Colonic mucosa (tissue), 4 donors: ENCODE data around the gene ATG7. TPM values are rescaled to one million over a fixed set of nuclear protein-coding genes. Genes with fewer than 3 reads are reported as not detected.

Experiments
- DNase-seq: peaks from one replicate; pipeline ENCODE4 v3.0.0-alpha.2; 2020
- H3K27ac ChIP-seq: fragments of 200-600 bp; one replicate; pipeline ENCODE4 v1.8.0; 2021
- H3K27me3 ChIP-seq: fragments of 200-600 bp; one replicate; pipeline ENCODE4 v1.8.0; 2021
- H3K36me3 ChIP-seq: fragments of 200-600 bp; one replicate; pipeline ENCODE4 v1.8.0; 2021
- H3K4me1 ChIP-seq: fragments of 200-600 bp; one replicate; pipeline ENCODE4 v1.8.0; 2021; ENCODE audit warnings: mild to moderate bottlenecking
- H3K4me3 ChIP-seq: fragments of 200-600 bp; one replicate; pipeline ENCODE4 v1.8.0; 2021
- H3K9ac ChIP-seq, 2 donors: one replicate each; pipeline ENCODE4 v1.7.0; 2013; ENCODE audit warnings: control low read depth in 2 of 2, low read depth in 2 of 2, low read length in 2 of 2
- H3K9me3 ChIP-seq: fragments of 200-600 bp; one replicate; pipeline ENCODE4 v1.8.0; 2021
- intact Hi-C: fragments of 100-400 bp; cut with DNase I; formaldehyde crosslinking; loops from one replicate; pipeline ENCODE4 v1.14.1; 2022
- total RNA-seq, 2 donors: library from RNA; stranded (reverse); fragmentation: NEBNext Ultra II Directional in 1 of 2; extraction: Animal tissue kit (Norgen Biotek cat#: 25700) in 1 of 2; gene quantifications; one replicate each; pipeline ENCODE4 v1.2.1, GENCODE V29; 2021
- TF ChIP-seq, protein P1 (sequence below): fragments of 200-600 bp; IDR thresholded peaks from one replicate; pipeline ENCODE4 v1.8.0; 2022; ENCODE audit warnings: antibody characterized with exemption, mild to moderate bottlenecking
- donor health status: healthy.
- donor health status: DM: no; HTN: no; CAD: no.
- donor health status: DM: no; HTN: no; CAD: no.

Gene ATG7
- total RNA-seq, 2 donors from 2014 or later, result 31.9 to 32.0 TPM

DNA sequence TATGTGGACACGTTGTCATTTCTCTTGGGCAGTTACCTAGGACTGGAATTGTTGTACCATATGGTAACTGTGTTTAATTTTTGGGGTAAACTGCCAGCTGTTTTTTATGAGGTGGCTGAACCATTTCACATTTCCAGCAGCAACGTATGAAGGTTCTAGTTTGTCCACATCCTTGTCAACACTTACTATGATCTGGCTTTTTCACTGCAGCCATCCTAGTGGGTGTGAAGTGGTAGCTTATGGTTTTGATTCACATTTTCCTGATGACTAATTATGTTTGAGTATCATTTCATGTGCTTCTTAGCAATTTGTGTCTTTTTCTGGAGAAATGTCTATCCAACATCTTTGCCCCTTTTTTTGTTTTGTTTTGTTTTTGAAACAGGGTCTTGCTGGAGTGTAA lies 275.3 kb downstream of the ATG7 start:
- intact Hi-C loops, result no loop called here
- no peaks in the 10 kb centered on the region for H3K9me3 ChIP-seq

DNA sequence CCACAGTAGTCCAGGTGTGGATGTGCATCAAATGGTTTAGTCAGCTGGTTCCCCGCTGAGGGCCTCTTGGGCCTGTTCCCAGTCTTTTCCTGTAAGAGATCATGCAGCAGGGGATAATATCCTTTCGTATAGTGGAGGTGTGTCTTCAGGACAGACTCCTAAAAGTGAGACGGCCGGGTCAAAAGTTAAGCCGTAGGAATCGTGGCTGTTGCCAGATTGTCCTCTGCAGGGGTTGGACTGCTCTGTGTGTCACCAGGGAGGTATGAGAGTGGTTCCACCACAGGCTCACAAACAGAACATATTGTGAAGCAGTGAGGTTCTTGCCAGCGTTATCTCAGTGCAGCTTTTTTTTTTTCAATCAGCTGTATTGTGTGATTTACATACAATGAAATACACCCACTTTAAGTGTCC lies 276.5 kb downstream of the ATG7 start:
- TF ChIP-seq, protein P1, sequence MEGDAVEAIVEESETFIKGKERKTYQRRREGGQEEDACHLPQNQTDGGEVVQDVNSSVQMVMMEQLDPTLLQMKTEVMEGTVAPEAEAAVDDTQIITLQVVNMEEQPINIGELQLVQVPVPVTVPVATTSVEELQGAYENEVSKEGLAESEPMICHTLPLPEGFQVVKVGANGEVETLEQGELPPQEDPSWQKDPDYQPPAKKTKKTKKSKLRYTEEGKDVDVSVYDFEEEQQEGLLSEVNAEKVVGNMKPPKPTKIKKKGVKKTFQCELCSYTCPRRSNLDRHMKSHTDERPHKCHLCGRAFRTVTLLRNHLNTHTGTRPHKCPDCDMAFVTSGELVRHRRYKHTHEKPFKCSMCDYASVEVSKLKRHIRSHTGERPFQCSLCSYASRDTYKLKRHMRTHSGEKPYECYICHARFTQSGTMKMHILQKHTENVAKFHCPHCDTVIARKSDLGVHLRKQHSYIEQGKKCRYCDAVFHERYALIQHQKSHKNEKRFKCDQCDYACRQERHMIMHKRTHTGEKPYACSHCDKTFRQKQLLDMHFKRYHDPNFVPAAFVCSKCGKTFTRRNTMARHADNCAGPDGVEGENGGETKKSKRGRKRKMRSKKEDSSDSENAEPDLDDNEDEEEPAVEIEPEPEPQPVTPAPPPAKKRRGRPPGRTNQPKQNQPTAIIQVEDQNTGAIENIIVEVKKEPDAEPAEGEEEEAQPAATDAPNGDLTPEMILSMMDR, result no peak
- Histone ChIP-seq H3K27ac (no peak overlapping the region), H3K9ac (no peak overlapping the region), H3K36me3 (no peaks in the 10 kb centered on the region), H3K4me1 (no peaks in the 10 kb centered on the region), H3K4me3 (no peak overlapping the region), H3K9me3 (no peaks in the 10 kb centered on the region), H3K27me3 (no peaks in the 10 kb centered on the region)
- intact Hi-C loops, result no loop called here
- no peak for DNase-seq

More for the DNA sequence above, 275.3 kb downstream of the ATG7 start:
- TF ChIP-seq, protein P1, result no peak
- H3K9ac ChIP-seq, result no peak overlapping the region
- DNase-seq, result no peak
- H3K27me3 ChIP-seq, result no peaks in the 10 kb centered on the region
- H3K36me3 ChIP-seq, result no peaks in the 10 kb centered on the region
- H3K4me1 ChIP-seq, result no peaks in the 10 kb centered on the region
- H3K4me3 ChIP-seq, result no peak overlapping the region
- no peak overlapping the region for H3K27ac ChIP-seq

DNA sequence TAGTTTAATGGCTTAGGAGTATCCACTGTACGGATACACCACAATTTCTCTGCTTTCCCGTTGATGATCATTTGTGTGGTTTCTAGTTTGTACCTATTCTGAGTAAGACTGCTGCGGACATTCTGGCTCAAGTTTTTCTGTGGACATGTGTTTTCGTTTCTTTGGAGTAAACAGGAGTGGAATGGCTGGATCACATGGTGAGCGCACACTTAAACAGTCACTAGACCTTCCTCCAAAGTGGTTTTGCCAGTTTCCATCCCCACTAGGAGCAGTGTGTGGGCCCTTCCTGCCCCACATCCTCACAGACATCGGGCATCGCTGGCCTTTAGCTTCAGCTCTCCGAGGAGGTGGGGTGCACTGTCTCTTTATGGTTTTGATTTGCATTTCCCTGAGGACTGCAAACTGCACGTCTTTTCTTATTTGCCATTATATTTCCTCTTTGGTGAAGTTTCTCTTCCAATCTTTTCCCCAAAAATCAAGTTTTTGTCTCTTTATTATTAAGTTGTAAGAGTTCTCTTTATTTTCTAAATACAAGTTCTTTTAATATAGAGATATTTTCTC lies 277.5 kb downstream of the ATG7 start:
- TF ChIP-seq, protein P1, result no peak
- no peak overlapping the region for H3K9ac ChIP-seq
- H3K9me3 ChIP-seq, result no peaks in the 10 kb centered on the region
- intact Hi-C loops, result no loop called here
- no peaks in the 10 kb centered on the region for H3K4me1 ChIP-seq
- H3K27me3 ChIP-seq, result no peaks in the 10 kb centered on the region
- no peak overlapping the region for H3K4me3 ChIP-seq
- H3K27ac ChIP-seq, result no peak overlapping the region
- no peaks in the 10 kb centered on the region for H3K36me3 ChIP-seq
- no peak for DNase-seq

DNA sequence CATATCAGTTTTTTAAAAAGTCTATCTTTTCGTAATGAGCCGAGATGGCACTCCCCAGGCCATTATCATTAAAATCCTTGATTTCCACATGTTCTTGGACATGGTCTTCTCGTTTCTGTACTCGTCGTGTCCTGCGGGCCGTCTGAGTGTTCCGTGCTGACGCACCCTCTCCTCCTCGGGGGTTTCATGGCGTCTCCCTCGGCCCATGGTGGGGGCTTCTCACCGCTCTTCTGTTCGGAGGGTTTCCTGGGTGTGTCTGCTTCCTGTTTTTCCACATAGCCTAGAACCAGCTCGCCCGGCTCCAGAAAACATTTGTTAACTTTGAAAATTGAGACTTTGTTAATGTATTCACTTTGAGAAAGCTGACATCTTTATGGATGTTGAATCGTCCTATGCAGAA lies 278.8 kb downstream of the ATG7 start:
- DNase-seq, result no peak
- H3K9ac ChIP-seq, result no peak overlapping the region
- intact Hi-C loops, result no loop called here
- TF ChIP-seq, protein P1, result no peak
- H3K36me3 ChIP-seq, result no peaks in the 10 kb centered on the region
- H3K27me3 ChIP-seq, result no peaks in the 10 kb centered on the region
- H3K4me1 ChIP-seq, result no peaks in the 10 kb centered on the region
- H3K9me3 ChIP-seq, result no peaks in the 10 kb centered on the region
- no peak overlapping the region for H3K27ac ChIP-seq
- no peak overlapping the region for H3K4me3 ChIP-seq

DNA sequence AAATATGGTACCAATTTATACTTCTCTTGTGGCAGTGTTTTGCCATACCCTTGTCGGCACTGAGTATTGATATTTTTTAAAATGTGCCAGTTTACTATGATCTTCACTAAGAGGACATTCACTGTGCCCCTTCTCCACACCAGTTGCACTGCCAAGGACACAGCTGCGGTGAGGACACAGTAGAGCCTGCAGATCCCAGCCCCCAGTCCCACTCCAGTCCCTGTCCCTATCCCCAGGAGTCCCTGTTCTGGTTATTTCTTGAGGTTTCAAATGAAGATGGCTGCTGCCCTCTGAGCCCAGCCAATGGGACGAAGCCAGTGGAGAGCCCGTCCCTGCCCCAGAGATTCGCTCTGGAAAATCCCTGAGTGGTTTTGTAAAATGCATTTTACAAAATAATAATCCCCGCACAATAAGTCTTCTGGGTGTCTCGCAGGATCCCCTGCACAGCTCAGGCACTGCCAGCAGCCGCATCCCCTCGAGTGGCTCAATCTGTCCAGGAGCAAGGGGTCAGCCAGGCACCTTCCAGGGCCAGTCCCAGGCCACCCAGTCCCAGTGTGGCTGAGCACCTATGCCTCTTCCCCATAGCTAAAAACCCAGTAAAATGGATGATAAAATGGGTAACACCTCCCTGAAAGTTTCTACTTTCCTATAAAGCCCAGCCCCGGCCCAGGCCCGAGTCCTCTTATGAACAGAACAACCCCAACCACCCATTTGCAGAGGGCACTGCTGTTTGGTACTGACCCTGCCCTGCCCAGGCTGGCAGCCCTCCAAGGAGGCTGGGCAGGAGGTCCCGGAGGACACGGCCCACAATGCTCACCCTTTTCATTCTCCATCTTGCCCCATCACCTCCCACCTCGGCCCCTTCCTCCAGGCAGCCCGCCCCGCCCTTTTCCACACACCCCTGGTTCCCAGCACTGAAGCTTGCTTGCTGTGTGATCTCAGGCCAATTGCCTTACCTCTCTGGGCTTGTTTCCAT lies 280.4 kb downstream of the ATG7 start:
- H3K27ac ChIP-seq, result no peak overlapping the region
- TF ChIP-seq, protein P1, result no peak

More for the DNA sequence above, 280.4 kb downstream of the ATG7 start:
- H3K9me3 ChIP-seq, result no peaks in the 10 kb centered on the region
- H3K4me3 ChIP-seq, result no peak overlapping the region
- no peak overlapping the region for H3K9ac ChIP-seq
- intact Hi-C loops, result no loop called here
- no peaks in the 10 kb centered on the region for H3K36me3 ChIP-seq
- DNase-seq, result no peak
- no peaks in the 10 kb centered on the region for H3K4me1 ChIP-seq
- no peaks in the 10 kb centered on the region for H3K27me3 ChIP-seq
